GM18868 (cell line): ENCODE data around the gene ARL15.
"Not testable (repeated sequence)": the region's sequence is repeated elsewhere in the genome, so short reads cannot be mapped to it uniquely, and the experiment has no call there.

Experiments
- ATAC-seq: cut with Tn5 transposase; IDR thresholded peaks from one replicate; pipeline ENCODE4 v1.9.1; 2021; ENCODE audit warnings: mild to moderate bottlenecking, moderate library complexity; ENCODE audit not compliant: unreplicated experiment

ARL15 gene

DNA sequence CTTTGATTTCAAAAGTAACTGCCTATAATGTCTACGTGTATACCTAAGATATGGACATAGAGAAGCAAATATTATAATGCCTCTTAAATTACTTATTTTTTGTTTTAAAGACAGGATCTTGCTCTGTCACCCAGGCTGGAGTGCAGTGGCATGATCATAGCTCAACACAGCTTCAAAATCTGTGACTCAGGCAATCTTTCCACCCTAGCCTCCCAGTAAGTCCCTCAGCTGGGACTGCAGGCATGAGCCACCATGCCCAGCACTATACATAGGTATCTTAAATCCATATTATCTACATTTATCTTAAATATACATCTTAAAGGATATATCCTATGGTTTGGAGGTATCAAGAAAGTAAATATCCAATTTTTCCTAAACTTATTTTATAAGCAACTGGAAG, 261.2 kb downstream of the ARL15 start:
- no peak for ATAC-seq

DNA sequence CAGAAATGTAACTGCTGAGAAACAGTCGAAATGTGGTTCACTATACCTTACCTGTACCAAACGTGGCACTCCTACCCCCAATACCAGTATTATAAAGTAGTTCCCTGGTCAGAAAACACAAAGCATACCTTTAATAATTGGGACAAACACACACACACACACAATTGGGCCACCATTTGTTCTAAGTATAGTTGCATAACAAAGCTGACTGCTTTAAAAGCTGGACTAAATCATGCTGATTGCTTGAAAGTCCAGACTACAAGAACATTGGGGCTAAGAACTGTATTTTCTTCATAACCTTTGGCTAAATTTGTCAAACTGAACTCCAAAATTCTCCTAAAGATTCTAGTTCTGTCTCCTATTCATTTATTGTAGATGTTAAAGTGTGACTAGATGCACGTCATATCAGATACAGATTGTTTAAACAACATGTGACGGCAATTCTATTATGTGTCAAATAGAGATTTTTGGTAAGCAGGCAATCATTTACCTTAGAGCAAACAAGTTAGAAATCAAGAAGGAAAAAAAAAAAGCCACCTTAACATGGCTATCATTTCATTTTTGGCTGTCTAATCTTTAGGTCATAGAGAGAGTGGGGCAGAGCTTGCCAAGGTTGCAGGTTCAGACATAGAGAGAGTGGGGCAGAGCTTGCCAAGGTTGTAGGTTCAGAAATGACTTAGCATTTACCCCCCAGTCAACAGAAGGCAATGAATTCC, 265.1 kb downstream of the ARL15 start:
- ATAC-seq: no peak

DNA sequence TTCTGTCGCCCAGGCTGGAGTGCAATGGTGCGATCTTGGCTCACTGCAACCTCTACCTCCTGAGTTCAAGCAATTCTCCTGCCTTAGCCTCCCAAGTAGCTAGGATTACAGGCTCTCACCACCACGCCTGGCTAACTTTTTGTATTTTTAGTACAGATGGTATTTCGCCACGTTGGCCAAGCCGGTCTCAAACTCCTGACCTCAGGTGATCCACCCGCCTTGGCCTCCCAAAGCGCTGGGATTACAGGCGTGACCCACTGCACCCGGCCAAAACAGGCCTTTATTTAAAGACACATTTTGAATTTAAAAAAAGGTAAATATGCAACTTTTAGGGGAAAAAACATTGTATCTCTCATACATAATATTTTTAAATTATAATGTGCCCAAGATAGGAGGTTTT, 266.1 kb downstream of the ARL15 start:
- ATAC-seq: not testable (repeated sequence)

DNA sequence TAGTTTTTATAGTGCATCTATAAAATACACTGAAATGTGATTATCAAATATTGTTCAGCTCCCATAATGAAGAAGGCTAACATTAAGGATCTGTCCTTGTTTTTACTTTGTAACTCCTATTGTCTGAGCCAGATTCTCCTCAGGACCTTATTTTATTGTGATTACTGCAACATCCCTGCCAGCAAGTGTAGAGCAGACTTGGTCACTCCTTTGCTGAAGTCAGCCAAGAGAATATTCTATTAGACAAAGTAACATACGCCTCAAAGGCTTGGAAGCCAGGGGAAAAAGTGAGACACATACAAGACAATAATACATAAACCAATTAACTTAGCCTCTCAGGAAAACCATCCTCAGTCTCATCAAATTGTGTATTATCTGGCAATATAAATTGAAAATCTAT, 269.6 kb downstream of the ARL15 start:
- no peak for ATAC-seq

DNA sequence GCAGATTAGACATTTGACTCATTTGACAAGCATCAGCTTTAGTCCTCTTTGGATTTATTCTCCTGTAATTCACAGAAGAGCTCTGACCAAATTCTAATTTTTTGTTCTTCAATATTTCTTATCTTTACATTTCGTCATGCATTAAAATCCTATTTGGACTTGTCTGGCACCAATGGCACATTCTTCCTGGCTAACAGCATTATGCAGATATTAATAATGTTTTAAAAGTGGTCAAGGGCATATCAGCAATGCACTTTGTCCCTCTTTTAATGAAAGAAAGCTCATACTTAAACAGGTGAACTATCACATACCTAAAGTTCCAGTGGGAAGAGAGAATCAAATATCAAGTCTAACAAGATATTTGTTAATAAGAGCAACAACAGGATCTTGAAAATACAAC, 270.4 kb downstream of the ARL15 start:
- ATAC-seq: no peak

DNA sequence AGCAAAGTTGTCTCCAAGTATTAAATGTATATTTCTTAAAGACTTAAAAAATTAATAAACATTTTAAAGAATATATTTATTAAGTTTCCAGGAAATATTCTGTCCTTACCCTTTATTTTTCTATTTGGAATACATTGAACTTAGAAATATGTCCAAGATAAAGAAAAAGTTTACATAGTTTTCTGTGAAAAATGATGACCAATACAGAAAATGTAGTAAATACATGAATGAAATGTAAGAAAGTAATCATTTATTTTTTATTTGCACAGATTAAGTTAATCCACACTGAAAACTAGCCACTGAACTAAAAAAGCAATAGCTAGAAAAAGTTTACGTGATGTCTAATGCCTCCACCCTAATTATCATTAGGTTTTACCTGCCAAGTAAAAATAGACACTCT, 273.2 kb downstream of the ARL15 start:
- no peak for ATAC-seq

DNA sequence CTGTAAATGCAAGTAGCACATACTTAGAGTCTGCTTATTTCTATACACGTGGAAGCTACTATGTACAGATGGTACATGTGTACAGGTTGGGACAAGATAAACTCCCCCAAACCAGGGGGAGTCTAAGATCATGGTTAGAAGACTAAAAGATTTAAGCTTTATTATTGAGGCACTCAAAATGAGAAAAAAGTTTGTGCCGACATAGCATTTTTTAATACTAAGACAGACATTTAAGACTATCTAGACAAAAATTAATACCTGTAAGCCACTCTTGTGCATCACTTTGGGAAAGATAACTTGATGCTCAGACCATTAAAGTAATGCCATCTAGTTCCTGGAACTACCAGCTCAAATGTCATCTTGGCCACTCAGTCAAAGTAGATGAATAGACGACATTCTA, 279.4 kb downstream of the ARL15 start:
- ATAC-seq: no peak

DNA sequence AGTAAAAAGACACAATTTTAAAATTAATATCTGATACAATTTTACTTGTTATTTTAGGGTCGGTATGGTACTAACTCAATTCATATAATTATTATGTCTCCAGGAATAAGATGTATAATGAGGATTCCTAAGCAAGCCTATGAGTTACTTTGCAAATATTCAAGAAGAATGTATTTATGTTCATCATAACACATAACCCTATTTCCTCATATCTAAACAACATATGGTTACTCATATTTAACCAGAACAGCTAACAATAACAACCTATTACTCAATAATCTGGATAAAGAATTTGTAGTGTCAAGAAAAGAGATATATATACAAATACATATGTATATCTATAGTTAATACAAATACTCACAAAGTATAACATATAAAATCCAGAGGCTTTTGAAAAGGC, 285.9 kb downstream of the ARL15 start:
- ATAC-seq: no peak

DNA sequence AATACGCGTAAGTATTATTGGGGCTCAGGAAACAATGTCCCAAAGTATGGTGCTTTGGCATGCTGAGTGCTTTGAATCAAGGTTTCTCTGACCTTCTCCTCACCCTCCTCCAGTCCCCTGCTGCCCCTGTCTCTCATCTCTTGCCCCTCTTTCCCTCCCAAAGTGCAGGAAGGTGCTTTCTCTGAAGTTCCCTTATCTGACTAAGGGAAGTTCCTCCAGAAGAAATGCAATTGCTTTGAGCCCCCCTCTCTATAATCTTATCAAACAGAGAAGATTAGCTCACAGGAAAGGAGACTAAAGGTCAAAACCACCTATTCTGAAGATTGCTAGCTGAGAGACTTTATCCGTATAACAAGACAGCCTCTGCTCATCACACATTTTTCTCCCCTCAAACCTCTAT, 288.1 kb downstream of the ARL15 start:
- ATAC-seq: no peak

DNA sequence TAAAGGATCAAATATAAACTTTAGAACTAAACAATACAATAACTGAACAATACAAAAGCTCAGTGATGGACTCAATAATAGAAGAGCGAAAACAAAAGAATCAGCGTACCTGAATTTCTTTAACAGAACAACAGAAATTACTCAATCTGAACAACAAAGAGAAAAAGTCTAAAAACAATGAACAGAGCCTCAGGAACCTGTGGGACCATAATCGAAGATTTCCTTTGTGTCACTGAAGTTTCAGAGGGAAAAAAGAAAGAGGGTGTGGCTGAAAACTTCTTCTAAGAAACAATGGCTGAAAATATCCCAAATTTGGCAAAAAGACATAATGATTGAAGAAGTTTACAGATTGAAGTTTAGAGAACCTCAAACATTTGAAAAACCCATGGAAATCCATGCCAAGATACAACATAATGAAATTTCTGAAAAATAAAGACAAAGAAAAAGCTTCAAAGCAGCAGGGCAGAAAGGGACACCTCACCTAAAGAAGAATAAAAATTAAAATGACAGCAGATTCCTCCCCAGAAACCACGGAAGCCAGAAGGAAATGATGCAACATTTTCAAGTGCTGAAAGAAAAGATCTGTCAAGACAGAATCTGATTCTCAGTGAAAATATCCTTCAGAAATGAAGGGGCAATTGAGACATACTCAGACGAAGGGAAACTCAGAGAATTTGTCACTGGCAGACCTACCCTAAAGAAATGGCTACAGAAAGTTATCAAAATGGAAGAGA, 288.8 kb downstream of the ARL15 start:
- no peak for ATAC-seq

DNA sequence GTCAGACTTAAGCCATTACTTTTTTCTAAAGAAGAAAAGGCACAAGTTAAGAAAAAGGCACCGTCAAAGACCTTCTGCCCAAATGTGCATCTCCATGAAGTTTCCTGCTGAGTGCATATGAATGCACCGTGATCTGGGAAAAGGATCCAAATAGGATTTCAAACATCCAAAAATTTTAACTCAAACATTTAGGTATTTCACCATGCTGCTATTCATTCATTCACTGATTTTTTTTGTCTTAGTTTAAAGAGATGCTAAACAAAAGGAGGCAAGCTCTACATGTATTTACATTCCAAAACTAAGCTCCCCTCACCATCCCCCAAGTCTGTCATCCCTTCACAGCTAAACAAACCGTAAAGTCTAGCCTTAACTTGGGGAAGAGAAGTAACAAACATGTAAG, 291.9 kb downstream of the ARL15 start:
- ATAC-seq: no peak

DNA sequence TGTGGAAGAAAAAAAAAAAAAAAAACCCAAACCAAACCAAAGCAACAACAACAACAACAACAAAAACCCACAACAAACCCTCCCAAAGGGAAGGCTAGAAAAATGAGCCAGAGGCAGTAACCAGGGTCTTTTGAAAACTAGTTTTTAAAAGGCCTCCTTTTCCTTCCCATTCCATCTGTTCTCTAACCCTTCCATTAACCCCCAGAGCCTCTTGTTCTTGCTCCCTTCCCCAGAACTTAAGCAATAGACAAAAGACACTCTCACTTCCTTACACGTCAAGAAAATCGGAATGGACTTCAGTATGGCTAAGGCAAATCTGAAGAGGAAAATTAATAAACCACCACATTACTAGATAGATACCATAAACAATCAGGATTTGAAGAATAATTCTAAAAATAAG, 292.8 kb downstream of the ARL15 start:
- ATAC-seq: no peak

DNA sequence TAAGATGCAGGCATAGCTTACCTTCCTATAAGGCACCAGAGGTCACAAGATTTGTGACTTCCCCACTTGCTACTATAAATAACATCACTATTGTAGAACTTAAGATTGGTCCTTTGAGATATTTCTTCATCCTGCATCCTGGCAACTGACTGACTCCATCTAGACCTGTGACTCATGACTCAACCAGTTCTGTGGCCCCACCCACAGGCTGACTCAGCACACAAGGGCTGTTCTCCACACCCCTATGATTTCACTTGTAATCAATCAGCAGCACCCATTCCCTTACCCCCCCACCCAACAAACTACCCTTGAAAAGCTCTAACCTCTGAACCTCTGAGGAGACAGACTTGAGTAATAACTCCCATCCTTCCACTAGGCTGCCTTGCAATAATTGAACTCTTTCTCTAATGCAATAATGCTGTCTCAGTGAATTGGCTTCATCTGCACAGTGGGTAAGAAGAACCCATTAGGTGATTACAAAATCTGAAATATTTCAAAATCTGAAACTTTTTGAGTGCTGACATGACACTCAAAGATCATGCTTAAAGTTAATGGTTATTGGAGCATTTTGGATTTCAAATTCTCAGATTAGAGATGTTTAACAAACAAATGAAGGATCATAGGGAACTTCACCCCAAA, 296.7 kb downstream of the ARL15 start:
- no peak for ATAC-seq

DNA sequence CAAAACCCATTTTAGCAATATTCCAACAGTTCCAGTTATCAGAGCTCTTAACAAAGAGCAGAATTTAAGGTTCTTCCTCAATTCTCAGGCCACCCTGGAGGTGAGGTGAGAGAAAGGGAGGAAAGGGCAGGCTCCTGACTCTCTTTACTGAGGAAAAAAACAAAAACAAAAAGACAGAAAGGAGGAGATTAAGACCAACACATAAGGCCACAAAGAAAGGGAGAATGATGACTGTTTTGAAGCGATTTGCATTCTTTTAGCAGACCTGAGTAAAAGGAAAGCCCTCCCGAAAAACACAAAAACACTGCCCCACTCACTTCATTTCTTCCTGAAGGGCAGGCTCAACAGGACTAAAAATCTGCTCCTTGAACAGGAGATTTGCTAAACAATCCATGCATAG, 300.5 kb downstream of the ARL15 start:
- ATAC-seq: no peak

DNA sequence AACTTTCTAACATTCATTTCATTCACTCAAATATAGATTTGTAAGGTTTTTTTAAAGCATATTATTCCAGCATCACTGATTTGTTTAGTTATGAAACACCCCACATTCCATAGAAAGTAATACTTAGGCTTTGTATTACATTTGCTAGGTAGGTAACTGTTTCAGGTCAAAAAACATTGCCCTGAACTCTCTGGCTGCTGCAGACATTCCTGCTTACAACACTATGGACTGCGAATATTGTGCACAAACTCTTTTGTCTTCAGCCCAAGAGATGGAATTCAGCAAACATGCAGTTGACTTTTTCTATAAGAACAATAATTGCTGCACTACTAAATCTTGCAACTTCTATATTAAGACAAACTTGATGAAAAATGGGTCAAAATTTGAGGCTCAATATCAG, 301.0 kb downstream of the ARL15 start:
- no peak for ATAC-seq

DNA sequence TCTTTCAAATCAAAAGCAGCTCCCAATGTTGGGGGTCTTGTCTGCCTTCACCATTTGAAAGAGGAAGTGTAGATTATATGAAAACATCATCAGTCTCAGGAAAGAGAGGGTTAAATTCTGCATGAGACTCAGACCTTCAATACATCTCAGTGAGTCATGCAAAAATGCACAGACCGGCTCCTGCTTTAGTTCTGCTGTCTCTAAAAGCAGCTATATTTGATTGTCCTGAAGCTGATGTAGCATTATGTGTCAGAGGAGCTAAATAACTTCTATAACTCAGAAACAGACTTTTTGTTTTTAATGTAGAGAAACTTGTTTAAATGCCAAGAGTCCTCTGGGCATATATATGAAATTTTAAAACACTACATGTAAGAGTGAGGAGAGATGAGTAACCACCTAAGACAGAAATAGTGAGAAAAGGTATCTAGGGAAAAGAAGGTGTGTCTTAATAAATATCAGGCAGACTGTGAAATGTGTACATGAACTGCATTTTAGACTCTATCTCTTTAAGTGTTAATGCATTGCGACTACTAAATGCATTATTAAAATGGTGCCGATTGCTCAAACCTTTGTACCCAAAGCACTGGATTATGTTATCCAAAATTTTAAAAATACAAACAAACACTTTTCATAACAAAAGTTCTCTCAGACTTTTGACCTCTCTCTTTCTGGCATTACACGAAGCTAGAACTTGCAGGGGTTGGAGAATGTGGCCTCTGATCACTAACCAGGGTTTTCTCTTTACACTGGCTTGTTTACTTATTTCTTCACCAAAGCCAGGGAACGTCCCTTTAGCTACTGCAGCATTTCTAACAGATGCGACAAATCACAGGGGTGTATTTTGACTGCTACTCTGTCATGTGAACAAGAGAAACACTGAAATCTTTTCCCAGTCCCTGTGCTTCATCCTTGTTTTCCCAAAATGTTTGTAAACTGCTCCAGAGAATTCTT, 302.3 kb downstream of the ARL15 start:
- no peak for ATAC-seq

DNA sequence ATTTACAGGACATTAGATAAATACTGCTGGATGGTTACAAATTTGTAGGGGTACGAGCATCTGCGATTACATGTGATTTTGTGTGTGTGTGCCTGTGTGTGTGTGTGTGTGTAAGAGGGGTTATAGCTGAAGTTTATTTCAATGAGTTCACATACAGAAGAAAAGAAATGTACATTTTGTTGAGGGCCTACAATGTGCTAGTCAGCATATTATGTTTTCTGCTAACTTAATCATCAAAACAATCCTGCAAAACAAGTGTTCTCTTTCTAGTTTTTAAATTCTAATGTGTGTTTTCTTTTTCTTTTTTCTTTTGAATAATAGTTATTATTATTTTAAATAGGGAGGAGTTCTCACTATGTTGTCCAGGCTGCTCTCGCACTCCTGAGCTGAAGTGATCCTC, 305.7 kb downstream of the ARL15 start:
- ATAC-seq: no peak

DNA sequence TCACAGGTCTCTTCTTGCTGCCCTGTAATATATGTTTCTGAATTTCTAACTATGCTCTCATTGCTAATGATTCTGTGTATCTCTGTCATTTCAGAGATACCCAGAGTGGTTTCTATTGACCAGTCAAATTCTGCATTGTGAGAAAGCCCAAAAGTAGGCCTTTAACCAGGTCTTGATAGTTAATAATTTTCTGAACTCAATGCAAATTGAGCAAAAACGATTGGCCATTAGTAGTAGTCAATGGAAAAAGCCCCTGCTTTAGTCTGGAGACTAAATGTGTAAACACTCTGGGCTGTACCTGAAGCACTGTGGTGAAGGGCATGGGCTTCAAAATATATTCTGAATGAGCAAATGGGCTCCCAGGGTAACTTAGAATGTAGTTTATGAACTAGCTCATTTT, 307.6 kb downstream of the ARL15 start:
- no peak for ATAC-seq

DNA sequence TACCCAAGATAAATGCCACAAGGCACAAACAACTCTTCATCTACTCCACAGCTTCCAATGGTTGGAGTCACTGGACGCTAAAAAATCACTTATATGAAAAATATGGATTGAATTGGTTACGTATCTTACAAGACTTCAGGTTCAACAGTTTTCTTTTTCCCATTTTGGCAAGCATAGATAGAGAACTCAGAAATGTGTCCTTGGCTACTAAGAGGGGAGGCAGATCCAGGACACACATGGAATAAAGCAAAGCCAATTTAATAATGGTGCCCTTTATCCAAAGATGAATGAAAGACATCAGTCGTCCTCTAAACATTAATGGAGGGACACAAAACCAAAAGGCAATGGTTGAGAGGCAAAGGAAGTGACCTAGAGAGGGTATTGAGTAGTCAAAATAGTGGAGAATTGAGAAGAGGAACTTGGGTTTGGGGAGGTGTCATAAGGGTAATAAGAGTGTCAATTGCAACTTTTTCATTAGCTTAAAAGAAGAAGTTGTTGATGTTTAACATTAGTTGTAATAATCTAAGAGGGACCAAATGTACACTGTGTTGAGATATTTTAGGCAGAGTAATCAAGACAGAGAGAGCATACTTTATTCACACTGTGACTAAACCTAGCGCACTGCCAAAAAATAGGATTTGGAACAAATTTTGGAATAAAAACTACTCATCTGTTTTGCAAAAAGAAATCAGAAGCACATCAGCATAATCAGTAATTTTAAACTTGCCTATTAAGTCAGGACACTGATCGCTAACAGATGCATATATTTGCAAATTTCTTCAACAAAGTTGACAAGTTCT, 308.2 kb downstream of the ARL15 start:
- ATAC-seq: no peak

DNA sequence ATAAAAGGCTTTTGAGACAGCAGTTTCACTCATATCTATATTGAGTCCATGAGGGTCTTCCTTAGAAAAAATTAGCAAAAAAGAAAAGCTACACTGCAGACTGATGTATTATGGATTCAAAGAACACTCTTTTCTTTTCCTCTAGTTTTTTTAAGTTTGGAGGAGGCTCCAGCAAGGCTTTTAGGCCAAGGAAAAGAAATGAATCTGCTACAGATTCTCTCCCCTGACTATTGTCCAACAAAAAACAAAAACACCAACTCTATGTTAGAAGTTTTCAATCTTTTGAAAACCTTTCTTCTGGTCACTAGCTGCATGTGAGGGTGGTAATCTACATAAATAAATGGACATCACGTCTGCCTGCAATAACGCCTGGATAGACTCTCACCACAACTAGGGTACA, 310.4 kb downstream of the ARL15 start:
- ATAC-seq: no peak
